ENCODE results near the gene ANGPTL7. TPM values are rescaled to one million over a fixed set of nuclear protein-coding genes. Genes with fewer than 3 reads are reported as not detected.

Gene ANGPTL7
- total and polyA plus RNA-seq, 4 donors = 0.21 to 0.73 (median 0.37) TPM

DNA sequence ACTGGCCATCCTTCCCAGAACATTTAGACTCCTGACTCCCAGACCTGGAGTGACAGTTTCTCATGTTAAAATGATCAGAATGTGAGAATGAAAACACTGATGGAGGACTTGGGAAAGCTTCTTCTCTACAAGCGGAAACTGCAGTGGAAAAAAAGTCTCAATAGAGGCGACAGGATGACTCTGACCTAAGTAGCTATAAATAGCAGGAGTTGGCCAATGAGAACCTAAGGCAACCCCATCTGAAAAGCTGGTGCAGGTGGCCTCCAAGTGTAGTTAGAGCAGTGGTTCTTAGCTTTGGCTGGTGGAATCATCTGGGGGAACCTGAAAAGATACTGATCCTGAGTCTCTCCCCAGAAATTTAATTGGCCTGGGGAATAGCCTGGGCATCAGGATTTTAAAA lies 45.2 kb upstream of the ANGPTL7 start:
- Histone ChIP-seq H3K27ac (ENCODE audit: low read depth in 1 of 2, low read length in 1 of 2) (no peak overlapping the region), H3K9ac (ENCODE audit: insufficient read depth in 1 of 2, low read length in 2 of 2) (no peak overlapping the region), H3K4me1 (ENCODE audit: control insufficient read depth in 5 of 5, insufficient read depth in 5 of 5, low read length in 5 of 5) (peaks cover 1 to 38% (median 10%) of the 10 kb centered on the region in 5 donors), H3K4me3 (no peak overlapping the region), H3K36me3 (ENCODE audit: control insufficient read depth in 4 of 4, insufficient read depth in 4 of 4, low read length in 4 of 4) (peaks cover 5 to 29% (median 23%) of the 10 kb centered on the region in 4 donors), H3K27me3 (ENCODE audit: control insufficient read depth in 3 of 3, insufficient read depth in 3 of 3, low read length in 2 of 3) (no peaks in the 10 kb centered on the region), H3K9me3 (ENCODE audit: control insufficient read depth in 4 of 4, insufficient read depth in 3 of 4, low read length in 3 of 4) (no peaks in the 10 kb centered on the region)
- TF ChIP-seq, protein P1, sequence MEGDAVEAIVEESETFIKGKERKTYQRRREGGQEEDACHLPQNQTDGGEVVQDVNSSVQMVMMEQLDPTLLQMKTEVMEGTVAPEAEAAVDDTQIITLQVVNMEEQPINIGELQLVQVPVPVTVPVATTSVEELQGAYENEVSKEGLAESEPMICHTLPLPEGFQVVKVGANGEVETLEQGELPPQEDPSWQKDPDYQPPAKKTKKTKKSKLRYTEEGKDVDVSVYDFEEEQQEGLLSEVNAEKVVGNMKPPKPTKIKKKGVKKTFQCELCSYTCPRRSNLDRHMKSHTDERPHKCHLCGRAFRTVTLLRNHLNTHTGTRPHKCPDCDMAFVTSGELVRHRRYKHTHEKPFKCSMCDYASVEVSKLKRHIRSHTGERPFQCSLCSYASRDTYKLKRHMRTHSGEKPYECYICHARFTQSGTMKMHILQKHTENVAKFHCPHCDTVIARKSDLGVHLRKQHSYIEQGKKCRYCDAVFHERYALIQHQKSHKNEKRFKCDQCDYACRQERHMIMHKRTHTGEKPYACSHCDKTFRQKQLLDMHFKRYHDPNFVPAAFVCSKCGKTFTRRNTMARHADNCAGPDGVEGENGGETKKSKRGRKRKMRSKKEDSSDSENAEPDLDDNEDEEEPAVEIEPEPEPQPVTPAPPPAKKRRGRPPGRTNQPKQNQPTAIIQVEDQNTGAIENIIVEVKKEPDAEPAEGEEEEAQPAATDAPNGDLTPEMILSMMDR (IDR thresholded peaks at IDR 0.05; ENCODE audit: control extremely low read depth, extremely low read depth) = no peak
- DNase-seq (no peak), ATAC-seq (ENCODE audit: insufficient read depth, low FRiP score) (no peak)
- WGBS, 2 donors = 83 to 92% methylated on average over 2 of the region's 2 CpGs

DNA sequence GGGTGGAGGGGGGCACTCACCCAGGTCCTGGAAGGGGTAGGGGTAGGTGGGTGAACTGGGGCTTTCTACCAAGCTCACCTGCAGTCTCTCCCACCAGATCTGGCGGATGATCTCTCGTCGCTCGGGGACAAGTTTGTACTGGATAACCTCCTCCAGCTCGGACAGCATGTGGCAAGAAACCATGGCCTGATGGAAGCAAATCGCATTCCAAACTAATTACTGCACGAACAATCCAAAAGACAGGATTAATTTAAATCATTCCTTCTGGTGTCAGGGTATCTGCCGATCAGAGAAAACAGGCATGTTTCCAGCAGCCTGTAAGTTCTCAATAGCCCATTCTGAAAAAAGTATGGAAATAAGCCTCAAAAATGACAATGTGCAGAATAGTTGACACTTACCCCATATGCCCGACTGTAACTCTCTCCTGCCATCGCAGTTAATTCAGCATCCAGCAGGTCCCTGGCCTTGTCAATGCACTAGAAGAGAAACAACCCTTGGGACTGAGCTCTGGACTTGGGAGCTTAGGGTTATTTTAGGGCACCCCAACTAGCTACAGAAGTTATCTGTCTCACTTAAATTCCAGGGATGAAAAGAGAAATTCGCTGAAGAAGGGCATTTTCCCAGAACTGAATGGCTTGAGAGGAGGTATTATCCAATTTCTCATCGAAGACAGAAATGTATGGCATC lies 44.4 kb upstream of the ANGPTL7 start:
- Histone ChIP-seq H3K27ac (ENCODE audit: low read depth in 1 of 2, low read length in 1 of 2) (no peak overlapping the region), H3K4me3 (no peak overlapping the region), H3K27me3 (ENCODE audit: control insufficient read depth in 3 of 3, insufficient read depth in 3 of 3, low read length in 2 of 3) (no peaks in the 10 kb centered on the region), H3K4me1 (ENCODE audit: control insufficient read depth in 5 of 5, insufficient read depth in 5 of 5, low read length in 5 of 5) (peaks cover 1 to 38% (median 10%) of the 10 kb centered on the region in 5 donors), H3K9ac (ENCODE audit: insufficient read depth in 1 of 2, low read length in 2 of 2) (no peak overlapping the region), H3K36me3 (ENCODE audit: control insufficient read depth in 4 of 4, insufficient read depth in 4 of 4, low read length in 4 of 4) (peaks cover 7 to 30% (median 21%) of the 10 kb centered on the region in 4 donors), H3K9me3 (ENCODE audit: control insufficient read depth in 4 of 4, insufficient read depth in 3 of 4, low read length in 3 of 4) (no peaks in the 10 kb centered on the region)
- TF ChIP-seq, protein P1 (IDR thresholded peaks at IDR 0.05; ENCODE audit: control extremely low read depth, extremely low read depth) = no peak
- DNase-seq (no peak), ATAC-seq (ENCODE audit: insufficient read depth, low FRiP score) (no peak)
- 79 to 87% methylated on average over 12 of the region's 12 CpGs for WGBS, 2 donors

DNA sequence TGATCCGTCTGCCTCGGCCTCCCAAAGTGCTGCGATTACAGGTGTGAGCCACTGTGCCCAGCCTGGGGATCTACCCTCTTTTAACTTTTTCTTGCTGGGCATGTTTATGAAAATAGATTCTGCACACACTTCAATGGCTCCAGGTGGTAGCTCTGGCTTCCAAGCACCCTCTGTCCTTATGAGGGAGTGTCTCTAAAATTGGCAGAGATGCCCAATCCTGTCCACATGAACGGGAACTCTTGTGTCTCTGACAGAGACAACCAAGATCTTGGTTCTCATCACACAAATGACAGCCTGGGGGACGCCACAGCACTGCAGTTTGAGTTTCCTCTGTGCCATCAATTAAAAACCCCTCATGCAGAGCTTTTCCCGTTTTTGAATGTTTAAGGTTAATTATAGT lies 43.4 kb upstream of the ANGPTL7 start:
- Histone ChIP-seq H3K36me3 (ENCODE audit: control insufficient read depth in 4 of 4, insufficient read depth in 4 of 4, low read length in 4 of 4) (peaks cover 8 to 25% (median 20%) of the 10 kb centered on the region in 4 donors), H3K9ac (ENCODE audit: insufficient read depth in 1 of 2, low read length in 2 of 2) (no peak overlapping the region), H3K4me1 (ENCODE audit: control insufficient read depth in 5 of 5, insufficient read depth in 5 of 5, low read length in 5 of 5) (peaks cover 1 to 47% (median 11%) of the 10 kb centered on the region in 5 donors), H3K9me3 (ENCODE audit: control insufficient read depth in 4 of 4, insufficient read depth in 3 of 4, low read length in 3 of 4) (no peaks in the 10 kb centered on the region), H3K27ac (ENCODE audit: low read depth in 1 of 2, low read length in 1 of 2) (no peak overlapping the region), H3K4me3 (no peak overlapping the region), H3K27me3 (ENCODE audit: control insufficient read depth in 3 of 3, insufficient read depth in 3 of 3, low read length in 2 of 3) (no peaks in the 10 kb centered on the region)
- ATAC-seq (ENCODE audit: insufficient read depth, low FRiP score) (no peak), DNase-seq (no peak)
- WGBS, 2 donors = 94 to 95% methylated on average over 6 of the region's 6 CpGs
- TF ChIP-seq, protein P1 (IDR thresholded peaks at IDR 0.05; ENCODE audit: control extremely low read depth, extremely low read depth) = no peak

Data from lung (tissue), 12 donors.